Mesothelial cell of epicardium (in vitro differentiated cells): Measurements from ENCODE around the gene CUL9. TPM values are rescaled to one million over a fixed set of nuclear protein-coding genes. Genes with fewer than 3 reads are reported as not detected.

Source experiments
- DNase-seq, 2 experiments: peaks; one replicate each; pipeline ENCODE4 v3.0.0; 2021; ENCODE audit warnings: low spot score in 2 of 2; ENCODE audit not compliant: unreplicated experiment in 2 of 2
- H3K27ac Mint-ChIP-seq: 2 replicates; pipeline ENCODE4 v1.8.0; 2021; ENCODE audit warnings: mixed read lengths
- H3K27me3 Mint-ChIP-seq: 2 replicates; pipeline ENCODE4 v1.8.0; 2021; ENCODE audit warnings: low read depth, mixed read lengths
- H3K36me3 Mint-ChIP-seq: 2 replicates; pipeline ENCODE4 v1.8.0; 2021; ENCODE audit warnings: mixed read lengths
- H3K4me1 Mint-ChIP-seq: 2 replicates; pipeline ENCODE4 v1.8.0; 2021; ENCODE audit warnings: mixed read lengths
- H3K4me3 Mint-ChIP-seq: 2 replicates; pipeline ENCODE4 v1.8.0; 2021; ENCODE audit warnings: mild to moderate bottlenecking, moderate library complexity, mixed read lengths
- H3K9me3 Mint-ChIP-seq: 2 replicates; pipeline ENCODE4 v1.8.0; 2021; ENCODE audit warnings: mixed read lengths
- CTCF ChIP-seq: fragments of 200-600 bp; sonication (generic); IDR thresholded peaks from one replicate; pipeline ENCODE4 v1.5.0; 2021; ENCODE audit warnings: antibody characterized with exemption; ENCODE audit not compliant: unreplicated experiment
- total RNA-seq: library from RNA; stranded (reverse); gene quantifications from 3 replicates; pipeline ENCODE4 v1.2.1, GENCODE V29; 2021

Gene CUL9
- total RNA-seq, 1 donor from 2014 or later = 72.1 TPM

DNA sequence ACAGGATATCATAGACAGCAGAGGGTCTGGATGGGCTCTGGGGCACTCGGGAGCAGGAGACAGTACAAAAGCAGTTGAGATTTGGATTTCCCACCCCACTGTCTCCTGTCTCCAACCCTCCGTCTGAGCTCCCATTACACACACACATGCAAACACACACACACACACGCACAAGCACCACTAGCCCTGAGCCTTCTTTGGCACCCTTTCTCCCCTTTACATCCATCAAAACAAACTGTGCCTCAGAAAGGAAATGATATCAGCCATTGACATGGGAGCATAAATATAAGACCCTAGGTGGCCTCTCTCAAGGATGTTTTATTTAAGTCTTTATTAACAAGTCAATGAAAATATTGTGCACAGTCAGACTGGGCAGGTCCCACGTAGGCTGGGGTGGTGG is 78.8 kb downstream of the CUL9 start:
- no peaks in the 10 kb centered on the region for H3K9me3 Mint-ChIP-seq
- H3K4me1 Mint-ChIP-seq = peaks cover 1% of the 10 kb centered on the region
- TF ChIP-seq CTCF = no peak
- no peak for DNase-seq
- no peaks in the 10 kb centered on the region for H3K36me3 Mint-ChIP-seq
- no peak overlapping the region for H3K4me3 Mint-ChIP-seq
- H3K27me3 Mint-ChIP-seq = peaks cover under 1% of the 10 kb centered on the region
- no peak overlapping the region for H3K27ac Mint-ChIP-seq

GRCh38 chr6:43261198-43261597 is 79.2 kb downstream of the CUL9 start:
- H3K4me3 Mint-ChIP-seq = no peak overlapping the region

DNA sequence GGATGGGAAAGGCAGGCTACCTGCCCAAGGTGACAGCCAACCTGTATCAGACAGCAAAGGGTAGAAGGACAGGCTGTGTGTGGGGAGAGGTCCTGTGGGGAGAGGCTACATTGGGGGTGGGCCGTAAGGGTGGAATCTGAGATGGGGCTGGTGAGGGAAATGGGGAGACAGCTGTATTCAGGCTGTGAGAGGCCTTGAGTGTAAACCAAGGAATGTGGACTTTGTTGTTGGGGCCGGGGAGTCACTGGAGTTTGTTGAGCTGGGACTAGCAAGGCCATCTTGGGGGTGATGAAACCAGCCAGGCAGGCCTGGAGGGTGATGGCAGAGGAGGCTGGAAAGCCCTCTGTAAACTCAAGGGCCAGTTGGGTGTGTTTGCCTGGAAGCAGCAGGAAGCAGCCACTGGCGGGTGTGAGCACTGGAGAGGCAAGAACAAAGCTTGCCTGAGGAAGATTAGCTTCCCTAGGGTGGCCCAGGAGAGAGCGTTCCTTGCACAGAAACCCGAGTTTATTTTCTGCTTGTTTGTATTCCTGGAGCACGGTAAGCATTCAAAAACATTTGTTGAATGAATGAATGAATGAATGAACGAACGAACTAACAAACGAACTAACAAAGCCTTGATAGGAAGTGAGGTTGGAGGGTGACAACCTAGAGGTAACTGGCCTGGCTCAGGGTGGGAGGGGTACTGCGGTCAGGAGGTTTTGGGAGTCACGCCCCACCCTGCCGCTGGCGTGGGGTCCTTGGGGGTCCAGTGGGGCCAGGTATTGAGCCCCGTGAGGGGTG is 80.2 kb downstream of the CUL9 start:
- Mint-ChIP-seq H3K9me3 (no peaks in the 10 kb centered on the region), H3K4me3 (no peak overlapping the region), H3K27ac (no peak overlapping the region), H3K4me1 (no peaks in the 10 kb centered on the region), H3K36me3 (no peaks in the 10 kb centered on the region), H3K27me3 (no peaks in the 10 kb centered on the region)
- no peak for DNase-seq
- no peak for TF ChIP-seq CTCF

More at GRCh38 chr6:43261198-43261597, 79.2 kb downstream of the CUL9 start:
- Mint-ChIP-seq H3K27me3 (no peaks in the 10 kb centered on the region), H3K4me1 (no peaks in the 10 kb centered on the region), H3K36me3 (no peaks in the 10 kb centered on the region), H3K27ac (no peak overlapping the region), H3K9me3 (no peaks in the 10 kb centered on the region)
- no peak for TF ChIP-seq CTCF
- no peak for DNase-seq

DNA sequence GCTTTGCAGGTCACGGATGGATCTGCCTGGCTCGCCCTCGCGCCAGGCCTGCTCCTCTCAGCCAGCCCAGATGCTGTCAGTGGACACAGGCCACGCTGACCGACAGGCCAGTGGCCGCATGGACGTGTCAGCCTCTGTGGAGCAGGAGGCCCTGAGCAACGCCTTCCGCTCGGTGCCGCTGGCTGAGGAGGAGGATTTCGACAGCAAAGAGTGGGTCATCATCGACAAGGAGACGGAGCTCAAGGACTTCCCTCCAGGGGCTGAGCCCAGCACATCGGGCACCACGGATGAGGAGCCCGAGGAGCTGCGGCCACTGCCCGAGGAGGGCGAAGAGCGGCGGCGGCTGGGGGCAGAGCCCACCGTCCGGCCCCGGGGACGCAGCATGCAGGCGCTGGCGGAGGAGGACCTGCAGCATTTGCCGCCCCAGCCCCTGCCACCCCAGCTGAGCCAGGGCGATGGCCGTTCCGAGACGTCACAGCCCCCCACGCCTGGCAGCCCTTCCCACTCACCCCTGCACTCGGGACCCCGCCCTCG is 80.9 kb downstream of the CUL9 start:
- H3K4me3 Mint-ChIP-seq = no peak overlapping the region
- no peak overlapping the region for H3K27ac Mint-ChIP-seq
- DNase-seq = no peak
- H3K27me3 Mint-ChIP-seq = peaks cover 6% of the 10 kb centered on the region
- H3K9me3 Mint-ChIP-seq = no peaks in the 10 kb centered on the region
- no peaks in the 10 kb centered on the region for H3K36me3 Mint-ChIP-seq
- peaks cover 6% of the 10 kb centered on the region for H3K4me1 Mint-ChIP-seq
- TF ChIP-seq CTCF = no peak

DNA sequence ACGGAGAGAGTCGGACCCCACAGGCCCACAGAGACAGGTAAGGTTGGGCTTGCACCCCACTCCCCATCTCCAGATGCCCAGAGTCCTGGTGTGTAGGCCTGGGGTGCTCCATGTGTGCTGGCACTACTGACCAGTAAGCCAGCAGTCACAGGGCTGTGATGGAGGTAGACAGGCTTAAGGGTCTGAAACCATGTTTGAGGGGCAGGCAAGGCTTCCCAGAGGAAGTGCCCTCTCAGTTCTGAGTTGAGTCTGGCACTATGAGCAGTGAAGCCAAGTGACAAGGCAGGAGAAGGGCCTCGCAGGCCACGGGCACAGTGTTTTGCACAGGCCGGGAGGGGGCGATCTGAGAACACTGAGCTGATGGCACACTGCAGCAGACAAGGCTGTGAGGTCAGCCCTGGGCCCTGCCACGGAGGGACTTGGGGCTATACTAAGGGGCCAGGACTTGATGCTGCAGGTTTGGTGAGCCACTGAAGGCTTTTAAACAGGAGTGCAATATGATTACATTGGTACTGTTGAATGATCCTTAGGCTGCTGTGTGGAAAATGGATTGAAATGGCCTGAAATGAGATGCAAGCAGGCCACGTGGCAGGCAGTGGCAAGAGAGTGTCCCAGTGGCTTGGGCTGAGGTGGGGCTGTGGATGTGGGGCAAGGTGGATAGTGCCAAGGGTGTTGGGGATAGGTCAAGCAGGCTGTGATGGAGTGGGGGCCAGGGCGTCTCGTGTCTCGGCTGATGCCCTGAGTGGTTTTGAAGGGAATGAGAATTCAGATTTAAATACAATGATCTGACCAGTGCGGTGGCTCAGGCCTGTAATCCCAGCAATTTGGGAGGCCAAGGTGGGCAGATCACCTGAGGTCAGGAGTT is 81.5 kb downstream of the CUL9 start:
- H3K27me3 Mint-ChIP-seq = peaks cover 6% of the 10 kb centered on the region
- DNase-seq = peak; percentile 60 to 79
- H3K9me3 Mint-ChIP-seq = no peaks in the 10 kb centered on the region
- H3K4me3 Mint-ChIP-seq = no peak overlapping the region
- no peaks in the 10 kb centered on the region for H3K36me3 Mint-ChIP-seq
- TF ChIP-seq CTCF = peak; percentile 46
- no peak overlapping the region for H3K27ac Mint-ChIP-seq
- H3K4me1 Mint-ChIP-seq = peaks cover 13% of the 10 kb centered on the region
